AG09309 (cell line): ENCODE data around the gene TMEM86B.
A peak's percentile ranks its signal among the peaks of the same experiment; 100 is the strongest.
"Not testable (repeated sequence)": the region's sequence is repeated elsewhere in the genome, so short reads cannot be mapped to it uniquely, and the experiment has no call there.

Experiments used
- DNase-seq: peaks from one replicate; pipeline ENCODE4 v3.0.0-alpha.2; 2010; ENCODE audit warnings: low read depth
- H3K4me3 ChIP-seq: 2 replicates; pipeline ENCODE4 v1.5.1; 2011; ENCODE audit warnings: mild to moderate bottlenecking, low read depth, low read length, moderate library complexity; ENCODE audit not compliant: control insufficient read depth
- CTCF ChIP-seq: IDR thresholded peaks from 2 replicates; pipeline ENCODE4 v1.5.1; 2011; ENCODE audit warnings: mild to moderate bottlenecking, low read depth, low read length, inconsistent platforms; ENCODE audit not compliant: insufficient read depth, control insufficient read depth; ENCODE audit errors: missing control alignments

The TMEM86B gene

GRCh38 chr19:55206664-55207500 is 21.7 kb downstream of the TMEM86B start:
- no peak for TF ChIP-seq CTCF
- peak; percentile 53 for DNase-seq
- H3K4me3 ChIP-seq = peak overlapping the region; percentile 24

GRCh38 chr19:55202199-55202598 is 26.4 kb downstream of the TMEM86B start:
- H3K4me3 ChIP-seq, DNase-seq: not testable (repeated sequence)
- TF ChIP-seq CTCF = peak; percentile 44

GRCh38 chr19:55199620-55200204 is 28.9 kb downstream of the TMEM86B start:
- no peak for TF ChIP-seq CTCF
- no peak for DNase-seq
- H3K4me3 ChIP-seq = no peak overlapping the region

GRCh38 chr19:55198651-55199050 is 29.9 kb downstream of the TMEM86B start:
- DNase-seq = no peak
- H3K4me3 ChIP-seq = no peak overlapping the region
- no peak for TF ChIP-seq CTCF

GRCh38 chr19:55197528-55197927 is 31.0 kb downstream of the TMEM86B start:
- DNase-seq = no peak
- no peak for TF ChIP-seq CTCF
- no peak overlapping the region for H3K4me3 ChIP-seq

- DNase-seq = no peak
- TF ChIP-seq CTCF = no peak
- no peak overlapping the region for H3K4me3 ChIP-seq
These were observed 31.8 kb downstream of the TMEM86B start for GRCh38 chr19:55196803-55197202.
